ENCODE data around the gene NAPG.

DNA sequence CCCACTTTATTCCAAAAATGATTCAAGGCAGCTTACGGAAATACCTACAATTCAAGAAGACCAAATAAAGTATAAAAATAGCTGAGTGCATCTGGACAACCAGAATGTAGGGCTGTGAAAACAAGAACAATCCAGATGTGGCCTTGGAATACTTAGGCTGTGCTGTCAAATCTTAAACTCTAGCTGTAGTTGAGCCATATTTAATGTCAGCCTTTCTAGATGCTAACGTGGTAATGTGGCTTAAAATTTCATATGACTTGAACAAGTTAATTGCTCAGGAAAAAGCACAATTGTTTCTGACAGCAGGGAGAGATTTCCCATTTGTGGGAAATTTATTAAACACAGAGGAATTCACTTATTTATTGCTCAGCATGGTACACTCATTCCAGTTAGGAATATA is 14.6 kb upstream of the NAPG start:
- TF ChIP-seq EZH2 (IDR thresholded peaks at IDR 0.05; ENCODE audit: borderline replicate concordance, control insufficient read depth, low read depth, low read length) (no peak), BCL11A (IDR thresholded peaks at IDR 0.05; ENCODE audit: low read depth, low read length) (no peak), MYB (IDR thresholded peaks at IDR 0.05; ENCODE audit: borderline replicate concordance, low read depth, low read length) (no peak), RCOR1 (conservative IDR thresholded peaks at IDR 0.05; ENCODE audit: low read depth, low read length) (no peak)
- TF ChIP-seq, protein P1, sequence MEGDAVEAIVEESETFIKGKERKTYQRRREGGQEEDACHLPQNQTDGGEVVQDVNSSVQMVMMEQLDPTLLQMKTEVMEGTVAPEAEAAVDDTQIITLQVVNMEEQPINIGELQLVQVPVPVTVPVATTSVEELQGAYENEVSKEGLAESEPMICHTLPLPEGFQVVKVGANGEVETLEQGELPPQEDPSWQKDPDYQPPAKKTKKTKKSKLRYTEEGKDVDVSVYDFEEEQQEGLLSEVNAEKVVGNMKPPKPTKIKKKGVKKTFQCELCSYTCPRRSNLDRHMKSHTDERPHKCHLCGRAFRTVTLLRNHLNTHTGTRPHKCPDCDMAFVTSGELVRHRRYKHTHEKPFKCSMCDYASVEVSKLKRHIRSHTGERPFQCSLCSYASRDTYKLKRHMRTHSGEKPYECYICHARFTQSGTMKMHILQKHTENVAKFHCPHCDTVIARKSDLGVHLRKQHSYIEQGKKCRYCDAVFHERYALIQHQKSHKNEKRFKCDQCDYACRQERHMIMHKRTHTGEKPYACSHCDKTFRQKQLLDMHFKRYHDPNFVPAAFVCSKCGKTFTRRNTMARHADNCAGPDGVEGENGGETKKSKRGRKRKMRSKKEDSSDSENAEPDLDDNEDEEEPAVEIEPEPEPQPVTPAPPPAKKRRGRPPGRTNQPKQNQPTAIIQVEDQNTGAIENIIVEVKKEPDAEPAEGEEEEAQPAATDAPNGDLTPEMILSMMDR (IDR thresholded peaks at IDR 0.05 in 2 of 3, conservative IDR thresholded peaks at IDR 0.05 in 1 of 3; ENCODE audit: control insufficient read depth in 2 of 3, extremely low read depth in 1 of 3, insufficient read depth in 1 of 3, low read depth in 3 of 3, low read length in 3 of 3), result no peak

Measured in GM12878 (cell line).